Astrocyte (in vitro differentiated cells and primary cell): ENCODE data around the gene TXLNA. TPM values are rescaled to one million over a fixed set of nuclear protein-coding genes. Genes with fewer than 3 reads are reported as not detected.
A peak's percentile ranks its signal among the peaks of the same experiment; 100 is the strongest.

Source experiments
- DNase-seq: peaks from one replicate; pipeline ENCODE4 v3.0.0-alpha.2; 2010; ENCODE audit warnings: low read depth
- FAIRE-seq: peaks from 2 replicates; lab custom pipeline; 2011; peaks lifted over from hg19 to GRCh38; lab: Jason Lieb, UNC
- H2AFZ ChIP-seq: 2 replicates; pipeline ENCODE4 v1.6.0; 2012; ENCODE audit warnings: low read depth, low read length, inconsistent platforms
- H3K27ac ChIP-seq: 2 replicates; pipeline ENCODE4 v1.5.1; 2011; ENCODE audit warnings: low read depth, low read length, inconsistent platforms
- H3K27me3 ChIP-seq: 2 replicates; pipeline ENCODE4 v1.6.0; 2011; ENCODE audit warnings: low read length, inconsistent platforms; ENCODE audit not compliant: insufficient read depth
- H3K36me3 ChIP-seq: 2 replicates; pipeline ENCODE4 v1.5.1; 2011; ENCODE audit warnings: low read length, inconsistent platforms; ENCODE audit not compliant: insufficient read depth
- H3K4me1 ChIP-seq: 2 replicates; pipeline ENCODE4 v1.5.1; 2011; ENCODE audit warnings: low read length, inconsistent platforms; ENCODE audit not compliant: insufficient read depth
- H3K4me2 ChIP-seq: 2 replicates; pipeline ENCODE4 v1.6.0; 2012; ENCODE audit warnings: low read length, inconsistent platforms
- H3K4me3 ChIP-seq: 2 replicates; pipeline ENCODE4 v1.5.1; 2011; ENCODE audit warnings: low read depth, mild to moderate bottlenecking, low read length, inconsistent platforms; ENCODE audit not compliant: insufficient read depth
- H3K79me2 ChIP-seq: 2 replicates; pipeline ENCODE4 v1.6.0; 2012; ENCODE audit warnings: mild to moderate bottlenecking, low read length, inconsistent platforms; ENCODE audit not compliant: insufficient read depth
- H3K9ac ChIP-seq: 2 replicates; pipeline ENCODE4 v1.6.0; 2012; ENCODE audit warnings: mild to moderate bottlenecking, low read length, inconsistent platforms
- H3K9me3 ChIP-seq: 2 replicates; pipeline ENCODE4 v1.5.1; 2012; ENCODE audit warnings: low read depth, mild to moderate bottlenecking, low read length, inconsistent platforms; ENCODE audit not compliant: insufficient read depth
- H4K20me1 ChIP-seq: 2 replicates; pipeline ENCODE4 v1.6.0; 2012; ENCODE audit warnings: low read length, inconsistent platforms; ENCODE audit not compliant: insufficient read depth
- H3K27ac Mint-ChIP-seq: one replicate; pipeline ENCODE4 v1.8.0; 2021; ENCODE audit warnings: mild to moderate bottlenecking, mixed read lengths; ENCODE audit not compliant: unreplicated experiment
- H3K27me3 Mint-ChIP-seq: one replicate; pipeline ENCODE4 v1.8.0; 2021; ENCODE audit warnings: low read depth, mixed read lengths; ENCODE audit not compliant: unreplicated experiment
- H3K36me3 Mint-ChIP-seq: one replicate; pipeline ENCODE4 v1.8.0; 2021; ENCODE audit warnings: low read depth, mixed read lengths; ENCODE audit not compliant: unreplicated experiment
- H3K4me1 Mint-ChIP-seq: one replicate; pipeline ENCODE4 v1.8.0; 2021; ENCODE audit warnings: low read depth, mixed read lengths; ENCODE audit not compliant: unreplicated experiment
- H3K4me3 Mint-ChIP-seq: one replicate; pipeline ENCODE4 v1.8.0; 2021; ENCODE audit warnings: mild to moderate bottlenecking, moderate library complexity, mixed read lengths; ENCODE audit not compliant: unreplicated experiment
- H3K9me3 Mint-ChIP-seq: one replicate; pipeline ENCODE4 v1.8.0; 2021; ENCODE audit warnings: mild to moderate bottlenecking, mixed read lengths; ENCODE audit not compliant: unreplicated experiment
- CTCF ChIP-seq: IDR thresholded peaks from 2 replicates; pipeline ENCODE4 v1.5.1; 2011; ENCODE audit warnings: low read depth, mild to moderate bottlenecking, inconsistent platforms, low read length, moderate library complexity; ENCODE audit not compliant: insufficient read depth
- EZH2 ChIP-seq: IDR thresholded peaks from 2 replicates; pipeline ENCODE4 v1.6.1; 2012; ENCODE audit warnings: mild to moderate bottlenecking, low read length, inconsistent platforms; ENCODE audit not compliant: insufficient read depth
- total RNA-seq: library from RNA; stranded (reverse); gene quantifications from 2 replicates; pipeline ENCODE4 v1.2.1, GENCODE V29; 2021

TXLNA gene
- total RNA-seq, 1 donor from 2014 or later: 65.8 TPM

DNA sequence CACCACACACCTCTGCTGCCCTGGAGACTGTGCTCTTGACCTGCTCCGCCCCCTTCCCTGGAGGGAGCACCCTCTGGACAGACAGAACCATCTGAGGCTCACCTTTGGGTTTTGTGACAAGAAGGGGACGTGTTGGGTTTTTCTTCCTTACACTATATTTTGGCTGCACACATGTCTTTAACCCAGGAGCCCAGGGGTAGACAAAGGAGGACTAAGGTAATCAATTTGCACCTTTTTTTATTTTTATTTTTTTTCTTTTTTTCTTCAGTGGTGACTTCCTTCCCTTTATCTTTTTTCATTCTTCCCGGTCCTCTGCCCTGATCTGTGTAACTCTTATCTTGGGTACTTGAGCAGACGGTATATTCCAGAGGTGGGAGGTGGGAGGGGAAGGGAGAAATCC, 8.5 kb upstream of the TXLNA start:
- H3K4me1 Mint-ChIP-seq: peaks cover 11% of the 10 kb centered on the region
- peaks cover 23% of the 10 kb centered on the region for H3K36me3 Mint-ChIP-seq
- Histone ChIP-seq H3K36me3 (peaks cover 26% of the 10 kb centered on the region), H3K27me3 (no peaks in the 10 kb centered on the region), H3K4me1 (no peaks in the 10 kb centered on the region), H3K27ac (no peak overlapping the region), H3K4me2 (no peak overlapping the region), H4K20me1 (no peaks in the 10 kb centered on the region), H3K4me3 (no peak overlapping the region), H3K79me2 (no peaks in the 10 kb centered on the region), H3K9ac (no peak overlapping the region), H2AFZ (no peak overlapping the region), H3K9me3 (no peaks in the 10 kb centered on the region)
- H3K27me3 Mint-ChIP-seq: no peaks in the 10 kb centered on the region
- FAIRE-seq (no peak), DNase-seq (no peak)
- no peaks in the 10 kb centered on the region for H3K9me3 Mint-ChIP-seq
- no peak overlapping the region for H3K4me3 Mint-ChIP-seq
- no peak overlapping the region for H3K27ac Mint-ChIP-seq
- no peak for TF ChIP-seq CTCF
- no peak for TF ChIP-seq EZH2

DNA sequence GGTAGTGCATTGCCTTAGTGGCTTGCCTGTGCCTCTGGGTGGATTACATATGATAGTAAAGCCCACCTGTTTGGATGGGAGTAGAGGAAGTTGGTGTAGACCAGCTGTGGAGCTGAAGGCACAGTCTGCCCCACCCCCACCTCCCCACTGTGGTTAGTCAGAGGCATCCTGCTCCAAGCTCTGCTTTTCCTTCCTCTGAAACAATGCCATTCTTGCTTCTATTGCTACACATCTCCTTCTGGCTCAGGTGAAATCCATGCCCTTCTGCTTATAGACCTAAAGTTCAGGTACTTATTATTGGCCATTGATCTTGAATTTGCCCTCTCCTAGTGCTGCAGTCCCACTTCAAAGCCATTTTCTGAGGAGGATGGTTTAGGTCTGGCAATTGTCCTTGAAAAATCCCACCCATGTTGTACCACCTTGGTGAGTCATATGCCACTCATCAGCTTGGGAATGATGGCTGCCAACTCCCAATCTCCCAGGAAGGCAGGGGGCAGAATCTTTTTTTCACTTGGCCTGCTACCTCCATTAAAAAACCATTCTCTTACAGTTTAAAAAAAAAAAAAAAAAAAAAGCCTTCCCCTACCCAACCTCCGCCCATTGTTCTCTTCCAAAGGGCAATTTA, 6.7 kb upstream of the TXLNA start:
- TF ChIP-seq CTCF: no peak
- TF ChIP-seq EZH2: no peak
- Histone ChIP-seq H3K4me3 (no peak overlapping the region), H2AFZ (no peak overlapping the region), H3K27me3 (no peaks in the 10 kb centered on the region), H3K79me2 (no peaks in the 10 kb centered on the region), H4K20me1 (no peaks in the 10 kb centered on the region), H3K9me3 (no peaks in the 10 kb centered on the region), H3K9ac (no peak overlapping the region), H3K4me2 (no peak overlapping the region), H3K4me1 (no peaks in the 10 kb centered on the region), H3K36me3 (peaks cover 20% of the 10 kb centered on the region), H3K27ac (no peak overlapping the region)
- Mint-ChIP-seq H3K9me3 (no peaks in the 10 kb centered on the region), H3K36me3 (peaks cover 20% of the 10 kb centered on the region), H3K4me3 (no peak overlapping the region), H3K27me3 (no peaks in the 10 kb centered on the region), H3K27ac (peak overlapping the region; percentile 2), H3K4me1 (peaks cover 11% of the 10 kb centered on the region)
- peak; percentile 9 for DNase-seq
- FAIRE-seq: no peak

GRCh38 chr1:32178380-32179192, 889 bp upstream of the TXLNA start:
- no peaks in the 10 kb centered on the region for H3K27me3 Mint-ChIP-seq
- peaks cover 11% of the 10 kb centered on the region for H3K4me1 Mint-ChIP-seq
- peaks cover 20% of the 10 kb centered on the region for H3K36me3 Mint-ChIP-seq
- DNase-seq (no peak), FAIRE-seq (no peak)
- H4K20me1 ChIP-seq: peaks cover 24% of the 10 kb centered on the region
- peak overlapping the region; percentile 65 for H2AFZ ChIP-seq
- H3K9me3 ChIP-seq: no peaks in the 10 kb centered on the region
- peak overlapping the region; percentile 52 for H3K4me3 Mint-ChIP-seq
- H3K4me2 ChIP-seq: peak overlapping the region; percentile 91
- H3K79me2 ChIP-seq: peaks cover 31% of the 10 kb centered on the region
- H3K27me3 ChIP-seq: no peaks in the 10 kb centered on the region
- peak overlapping the region; percentile 69 for H3K4me3 ChIP-seq
- H3K9me3 Mint-ChIP-seq: no peaks in the 10 kb centered on the region
- peak overlapping the region; percentile 91 for H3K27ac ChIP-seq
- TF ChIP-seq EZH2 (no peak), CTCF (no peak)
- H3K27ac Mint-ChIP-seq: peak overlapping the region; percentile 82
- H3K36me3 ChIP-seq: no peaks in the 10 kb centered on the region
- peaks cover 19% of the 10 kb centered on the region for H3K4me1 ChIP-seq
- H3K9ac ChIP-seq: peak overlapping the region; percentile 97
